ENCODE measurements around the gene KRTAP9-9. TPM values are rescaled to one million over a fixed set of nuclear protein-coding genes. Genes with fewer than 3 reads are reported as not detected.

KRTAP9-9 gene
- total and polyA plus RNA-seq, 4 donors, result not detected

- H3K4me1 ChIP-seq (ENCODE audit: control insufficient read depth in 1 of 2, insufficient read depth in 2 of 2, low read length in 2 of 2), result no peaks in the 10 kb centered on the region
- no peak for DNase-seq
- no peaks in the 10 kb centered on the region for H3K27me3 ChIP-seq (ENCODE audit: control insufficient read depth in 1 of 2, insufficient read depth in 2 of 2, low read length in 1 of 2)
- whole genome bisulfite sequencing, 2 donors, result 78 to 79% methylated on average over 3 of the region's 3 CpGs
- intact Hi-C loops (cut with DNase I), result no loop called here
- no peaks in the 10 kb centered on the region for H3K36me3 ChIP-seq (ENCODE audit: control insufficient read depth in 1 of 2, insufficient read depth in 2 of 2, low read length in 1 of 2)
- no peak for ATAC-seq (ENCODE audit: low FRiP score)
- no peak overlapping the region for H3K4me3 ChIP-seq (ENCODE audit: low read length in 2 of 2)
- H3K27ac ChIP-seq (ENCODE audit: low read depth in 1 of 2, low read length in 2 of 2), result no peak overlapping the region
- no peaks in the 10 kb centered on the region for H3K9me3 ChIP-seq (ENCODE audit: control insufficient read depth, low read length)
Measured at GRCh38 chr17:41278176-41278955, 23.2 kb downstream of the KRTAP9-9 start.

- intact Hi-C loops (cut with DNase I), result no loop called here
- no peak for ATAC-seq (ENCODE audit: low FRiP score)
- no peaks in the 10 kb centered on the region for H3K36me3 ChIP-seq (ENCODE audit: control insufficient read depth in 1 of 2, insufficient read depth in 2 of 2, low read length in 1 of 2)
- 33 to 38% methylated on average over 3 of the region's 3 CpGs for WGBS, 2 donors
- no peak overlapping the region for H3K4me3 ChIP-seq (ENCODE audit: low read length in 2 of 2)
- no peaks in the 10 kb centered on the region for H3K27me3 ChIP-seq (ENCODE audit: control insufficient read depth in 1 of 2, insufficient read depth in 2 of 2, low read length in 1 of 2)
- DNase-seq, result no peak
- no peaks in the 10 kb centered on the region for H3K4me1 ChIP-seq (ENCODE audit: control insufficient read depth in 1 of 2, insufficient read depth in 2 of 2, low read length in 2 of 2)
- H3K27ac ChIP-seq (ENCODE audit: low read depth in 1 of 2, low read length in 2 of 2), result no peak overlapping the region
- H3K9me3 ChIP-seq (ENCODE audit: control insufficient read depth, low read length), result no peaks in the 10 kb centered on the region
Measured at GRCh38 chr17:41284043-41284442, 28.9 kb downstream of the KRTAP9-9 start.

DNA sequence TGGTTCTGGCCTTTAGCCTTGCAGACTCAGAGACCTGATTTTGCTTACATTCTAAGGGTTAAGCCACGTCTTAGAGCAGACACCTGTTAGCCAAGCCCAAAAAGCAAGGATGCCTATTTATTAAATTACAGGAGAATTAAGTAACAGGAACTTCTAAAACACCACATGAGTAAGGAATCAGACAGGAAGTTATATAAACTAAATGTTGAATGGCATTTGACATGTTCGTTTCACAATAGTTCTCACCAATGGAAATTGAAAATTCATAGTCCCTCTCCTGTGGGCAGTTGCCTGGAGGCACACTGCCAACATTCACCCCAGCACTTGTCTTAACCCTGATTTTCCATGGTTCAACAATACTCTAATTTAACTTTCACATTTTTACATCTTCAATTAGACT lies 29.4 kb downstream of the KRTAP9-9 start:
- intact Hi-C loops (cut with DNase I), result no loop called here
- H3K36me3 ChIP-seq (ENCODE audit: control insufficient read depth in 1 of 2, insufficient read depth in 2 of 2, low read length in 1 of 2), result no peaks in the 10 kb centered on the region
- no peak overlapping the region for H3K27ac ChIP-seq (ENCODE audit: low read depth in 1 of 2, low read length in 2 of 2)
- no peaks in the 10 kb centered on the region for H3K4me1 ChIP-seq (ENCODE audit: control insufficient read depth in 1 of 2, insufficient read depth in 2 of 2, low read length in 2 of 2)
- 38 to 40% methylated on average over 2 of the region's 2 CpGs for WGBS, 2 donors
- no peaks in the 10 kb centered on the region for H3K27me3 ChIP-seq (ENCODE audit: control insufficient read depth in 1 of 2, insufficient read depth in 2 of 2, low read length in 1 of 2)
- no peak overlapping the region for H3K4me3 ChIP-seq (ENCODE audit: low read length in 2 of 2)
- H3K9me3 ChIP-seq (ENCODE audit: control insufficient read depth, low read length), result no peaks in the 10 kb centered on the region
- no peak for ATAC-seq (ENCODE audit: low FRiP score)
- no peak for DNase-seq

DNA sequence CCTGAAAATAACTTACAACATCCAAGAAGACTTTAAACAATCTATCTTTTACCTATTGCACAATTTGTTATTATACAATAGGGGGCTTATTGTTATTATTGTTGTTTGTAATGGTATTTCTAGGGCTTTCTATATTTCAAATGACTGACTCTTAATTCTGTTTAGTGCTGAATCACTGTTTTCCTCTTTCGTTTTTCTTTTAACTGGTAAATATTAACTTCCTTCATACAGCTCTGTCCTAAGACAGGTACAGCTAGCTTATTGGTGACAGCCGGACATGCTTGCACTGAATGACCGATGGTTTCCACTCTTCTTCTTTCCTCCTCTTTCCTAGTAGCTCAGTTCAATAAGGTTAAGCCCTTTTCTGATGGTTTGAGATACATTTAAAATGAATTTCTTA lies 31.9 kb downstream of the KRTAP9-9 start:
- ATAC-seq (ENCODE audit: low FRiP score), result no peak
- intact Hi-C loops (cut with DNase I), result no loop called here
- Histone ChIP-seq H3K4me1 (ENCODE audit: control insufficient read depth in 1 of 2, insufficient read depth in 2 of 2, low read length in 2 of 2) (no peaks in the 10 kb centered on the region), H3K36me3 (ENCODE audit: control insufficient read depth in 1 of 2, insufficient read depth in 2 of 2, low read length in 1 of 2) (no peaks in the 10 kb centered on the region), H3K27ac (ENCODE audit: low read depth in 1 of 2, low read length in 2 of 2) (no peak overlapping the region), H3K27me3 (ENCODE audit: control insufficient read depth in 1 of 2, insufficient read depth in 2 of 2, low read length in 1 of 2) (no peaks in the 10 kb centered on the region), H3K4me3 (ENCODE audit: low read length in 2 of 2) (no peak overlapping the region), H3K9me3 (ENCODE audit: control insufficient read depth, low read length) (no peaks in the 10 kb centered on the region)
- 80 to 88% methylated on average over 3 of the region's 3 CpGs for WGBS, 2 donors
- no peak for DNase-seq

GRCh38 chr17:41294016-41294415 lies 38.8 kb downstream of the KRTAP9-9 start:
- Histone ChIP-seq H3K27ac (ENCODE audit: low read depth in 1 of 2, low read length in 2 of 2) (no peak overlapping the region), H3K4me3 (ENCODE audit: low read length in 2 of 2) (no peak overlapping the region), H3K9me3 (ENCODE audit: control insufficient read depth, low read length) (no peaks in the 10 kb centered on the region), H3K27me3 (ENCODE audit: control insufficient read depth in 1 of 2, insufficient read depth in 2 of 2, low read length in 1 of 2) (no peaks in the 10 kb centered on the region), H3K4me1 (ENCODE audit: control insufficient read depth in 1 of 2, insufficient read depth in 2 of 2, low read length in 2 of 2) (no peaks in the 10 kb centered on the region), H3K36me3 (ENCODE audit: control insufficient read depth in 1 of 2, insufficient read depth in 2 of 2, low read length in 1 of 2) (no peaks in the 10 kb centered on the region)
- ATAC-seq (ENCODE audit: low FRiP score), result no peak
- no peak for DNase-seq
- intact Hi-C loops (cut with DNase I), result no loop called here
- 58 to 64% methylated on average over 1 of the region's 1 CpG for WGBS, 2 donors

DNA sequence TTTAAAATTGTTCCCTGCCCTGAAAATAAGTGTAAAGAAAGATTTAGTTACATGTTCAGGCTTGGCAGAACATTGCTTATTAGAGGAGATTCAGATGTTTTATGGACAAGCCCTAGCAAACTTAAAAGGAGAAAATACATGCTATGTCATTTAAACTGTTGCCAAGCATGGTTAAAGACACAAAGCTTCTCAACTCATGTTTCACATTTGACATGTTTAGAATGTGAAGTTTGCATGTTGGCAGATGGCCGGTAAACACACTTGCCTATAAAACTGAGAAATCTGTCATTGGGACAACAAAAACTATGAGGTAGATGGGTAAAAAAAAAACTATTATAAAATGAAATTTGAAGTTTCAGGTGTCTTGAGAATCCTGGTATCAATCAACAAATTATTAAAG lies 41.7 kb downstream of the KRTAP9-9 start:
- Histone ChIP-seq H3K4me1 (ENCODE audit: control insufficient read depth in 1 of 2, insufficient read depth in 2 of 2, low read length in 2 of 2) (no peaks in the 10 kb centered on the region), H3K27me3 (ENCODE audit: control insufficient read depth in 1 of 2, insufficient read depth in 2 of 2, low read length in 1 of 2) (no peaks in the 10 kb centered on the region), H3K36me3 (ENCODE audit: control insufficient read depth in 1 of 2, insufficient read depth in 2 of 2, low read length in 1 of 2) (no peaks in the 10 kb centered on the region), H3K4me3 (ENCODE audit: low read length in 2 of 2) (no peak overlapping the region), H3K27ac (ENCODE audit: low read depth in 1 of 2, low read length in 2 of 2) (no peak overlapping the region), H3K9me3 (ENCODE audit: control insufficient read depth, low read length) (no peaks in the 10 kb centered on the region)
- intact Hi-C loops (cut with DNase I), result no loop called here
- WGBS, 2 donors, result 65 to 76% methylated on average over 1 of the region's 1 CpG
- no peak for ATAC-seq (ENCODE audit: low FRiP score)
- DNase-seq, result no peak

DNA sequence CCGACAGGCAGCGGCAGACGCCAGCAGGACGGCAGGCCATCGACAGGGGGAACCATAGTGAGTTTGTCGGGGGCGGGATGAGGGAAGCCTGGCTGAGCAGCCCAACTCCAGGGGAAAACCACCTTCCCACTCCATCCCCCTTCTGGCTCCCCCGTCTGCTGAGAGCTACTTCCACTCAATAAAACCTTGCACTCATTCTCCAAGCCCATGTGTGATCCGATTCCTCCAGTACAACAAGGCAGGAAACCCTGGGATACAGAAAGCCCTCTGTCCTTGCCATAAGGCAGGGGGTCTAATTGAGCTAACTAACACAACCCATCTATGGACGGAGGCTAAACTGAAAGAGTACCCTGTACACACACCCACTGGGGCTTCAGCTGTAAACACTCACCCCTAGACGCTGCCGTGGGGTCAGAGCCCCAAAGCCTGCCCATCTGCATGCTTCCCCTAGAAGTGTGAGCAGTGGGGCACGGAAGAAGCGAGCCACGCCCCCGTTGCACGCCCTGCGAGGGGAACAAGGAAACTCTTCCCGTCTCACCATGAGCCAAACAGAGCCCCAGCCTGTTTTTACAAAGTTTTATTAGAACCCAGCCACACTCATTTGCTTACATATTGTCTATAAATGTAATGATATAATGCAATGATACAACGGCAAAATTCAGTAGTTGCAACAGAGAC lies 43.4 kb downstream of the KRTAP9-9 start:
- intact Hi-C loops (cut with DNase I), result no loop called here
- no peak for ATAC-seq (ENCODE audit: low FRiP score)
- H3K27me3 ChIP-seq (ENCODE audit: control insufficient read depth in 1 of 2, insufficient read depth in 2 of 2, low read length in 1 of 2), result no peaks in the 10 kb centered on the region

GRCh38 chr17:41301204-41301790 lies 46.1 kb downstream of the KRTAP9-9 start:
- 58 to 71% methylated on average over 5 of the region's 5 CpGs for WGBS, 2 donors
- ATAC-seq (ENCODE audit: low FRiP score) (no peak), DNase-seq (no peak)
- Histone ChIP-seq H3K36me3 (ENCODE audit: control insufficient read depth in 1 of 2, insufficient read depth in 2 of 2, low read length in 1 of 2) (no peaks in the 10 kb centered on the region), H3K27me3 (ENCODE audit: control insufficient read depth in 1 of 2, insufficient read depth in 2 of 2, low read length in 1 of 2) (no peaks in the 10 kb centered on the region), H3K9me3 (ENCODE audit: control insufficient read depth, low read length) (no peaks in the 10 kb centered on the region), H3K4me1 (ENCODE audit: control insufficient read depth in 1 of 2, insufficient read depth in 2 of 2, low read length in 2 of 2) (no peaks in the 10 kb centered on the region), H3K4me3 (ENCODE audit: low read length in 2 of 2) (no peak overlapping the region), H3K27ac (ENCODE audit: low read depth in 1 of 2, low read length in 2 of 2) (no peak overlapping the region)
- intact Hi-C loops (cut with DNase I), result no loop called here

More for the DNA sequence above, 43.4 kb downstream of the KRTAP9-9 start:
- Histone ChIP-seq H3K9me3 (ENCODE audit: control insufficient read depth, low read length) (no peaks in the 10 kb centered on the region), H3K36me3 (ENCODE audit: control insufficient read depth in 1 of 2, insufficient read depth in 2 of 2, low read length in 1 of 2) (no peaks in the 10 kb centered on the region), H3K4me1 (ENCODE audit: control insufficient read depth in 1 of 2, insufficient read depth in 2 of 2, low read length in 2 of 2) (no peaks in the 10 kb centered on the region), H3K27ac (ENCODE audit: low read depth in 1 of 2, low read length in 2 of 2) (no peak overlapping the region), H3K4me3 (ENCODE audit: low read length in 2 of 2) (no peak overlapping the region)
- no peak for DNase-seq
- WGBS, 2 donors, result 83 to 88% methylated on average over 20 of the region's 20 CpGs
